ENCODE results near the gene RBMS1.
"Not testable (repeated sequence)": the region's sequence is repeated elsewhere in the genome, so short reads cannot be mapped to it uniquely, and the experiment has no call there.

The RBMS1 gene

DNA sequence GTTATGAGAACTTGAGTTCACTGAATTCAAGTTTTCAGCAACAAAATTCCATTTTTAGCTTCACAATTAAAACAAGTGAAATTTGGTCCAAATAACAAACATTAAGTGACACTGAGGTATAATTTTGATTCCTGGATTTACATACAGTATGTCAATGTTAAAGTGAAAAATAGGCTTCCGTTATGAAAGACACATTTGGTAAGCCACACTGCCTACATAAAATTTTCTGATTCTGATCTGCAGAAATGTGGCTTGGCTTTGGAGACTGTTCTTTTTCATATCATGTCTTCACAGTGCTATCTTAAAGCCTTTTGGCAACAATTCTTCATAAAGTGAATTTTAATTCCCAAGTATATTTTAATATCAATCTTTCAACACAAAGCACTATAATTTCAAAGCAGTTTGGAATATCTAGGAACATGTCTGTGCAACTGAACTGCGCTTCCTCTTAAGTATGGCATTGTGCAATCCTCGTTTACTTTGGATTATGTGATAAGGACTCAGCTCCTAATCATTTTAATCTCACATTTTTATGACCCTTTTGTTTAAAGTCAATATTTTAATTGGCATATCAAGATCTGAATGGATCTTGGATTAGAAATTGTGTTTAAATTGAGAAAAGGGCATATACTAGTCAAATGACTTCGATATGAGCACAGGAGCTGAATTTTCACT lies 60.0 kb downstream of the RBMS1 start:
- DNase-seq (ENCODE audit: low spot score), result no peak

DNA sequence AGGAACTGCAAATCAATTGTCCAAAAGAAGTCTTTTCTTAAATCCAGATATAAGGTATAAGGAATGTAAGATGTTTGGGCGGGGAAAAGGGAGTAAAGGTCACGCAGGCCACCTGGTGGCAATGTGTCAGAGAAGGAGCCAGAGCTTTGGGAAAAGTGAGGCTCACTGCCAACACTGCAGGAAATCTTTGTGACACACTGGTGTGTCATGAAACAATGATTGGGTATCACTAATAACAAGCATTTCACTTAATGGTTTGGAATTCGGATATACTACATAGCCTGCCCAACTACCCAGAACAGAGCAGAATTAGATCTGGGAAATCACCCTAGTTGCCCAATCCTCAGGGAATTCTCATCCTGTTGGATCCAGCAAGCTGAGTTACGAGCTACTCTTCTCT lies 61.0 kb downstream of the RBMS1 start:
- DNase-seq (ENCODE audit: low spot score), result peak; percentile 28

DNA sequence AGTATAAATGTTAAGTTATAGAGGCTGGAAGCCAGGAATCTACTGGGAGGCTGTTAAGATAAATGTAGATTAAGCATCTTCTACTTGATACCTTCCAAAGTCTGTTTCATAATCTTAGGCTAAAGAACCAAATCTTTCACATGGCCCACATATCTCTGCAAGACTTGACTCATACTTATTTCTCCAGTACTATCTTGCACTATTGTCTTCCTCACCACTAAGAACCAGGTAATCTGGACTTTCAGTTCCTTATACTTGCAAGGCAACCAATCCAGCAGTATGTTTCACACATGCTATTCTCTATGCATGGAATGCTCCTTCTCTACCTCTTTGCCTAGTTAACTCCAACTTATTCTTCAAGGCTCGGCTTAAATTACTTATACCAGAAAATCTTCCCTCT lies 62.2 kb downstream of the RBMS1 start:
- no peak for DNase-seq (ENCODE audit: low spot score)

DNA sequence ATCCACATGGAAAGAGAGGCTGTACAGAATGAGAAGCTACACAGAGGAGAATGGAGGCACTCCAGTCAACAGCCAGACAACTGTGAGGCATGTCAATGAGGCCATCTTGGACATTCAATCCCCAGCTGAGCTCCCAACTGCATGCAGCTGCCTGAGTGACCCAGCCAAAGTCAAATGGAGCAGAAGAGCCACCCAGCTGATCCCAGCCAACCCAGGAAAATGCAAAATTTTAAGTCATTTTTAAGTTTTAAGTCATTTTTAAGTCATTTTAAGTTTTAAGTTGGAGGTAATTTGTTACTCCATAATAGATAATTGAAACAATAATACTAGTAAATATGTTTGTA lies 63.6 kb downstream of the RBMS1 start:
- no peak for DNase-seq (ENCODE audit: low spot score)

DNA sequence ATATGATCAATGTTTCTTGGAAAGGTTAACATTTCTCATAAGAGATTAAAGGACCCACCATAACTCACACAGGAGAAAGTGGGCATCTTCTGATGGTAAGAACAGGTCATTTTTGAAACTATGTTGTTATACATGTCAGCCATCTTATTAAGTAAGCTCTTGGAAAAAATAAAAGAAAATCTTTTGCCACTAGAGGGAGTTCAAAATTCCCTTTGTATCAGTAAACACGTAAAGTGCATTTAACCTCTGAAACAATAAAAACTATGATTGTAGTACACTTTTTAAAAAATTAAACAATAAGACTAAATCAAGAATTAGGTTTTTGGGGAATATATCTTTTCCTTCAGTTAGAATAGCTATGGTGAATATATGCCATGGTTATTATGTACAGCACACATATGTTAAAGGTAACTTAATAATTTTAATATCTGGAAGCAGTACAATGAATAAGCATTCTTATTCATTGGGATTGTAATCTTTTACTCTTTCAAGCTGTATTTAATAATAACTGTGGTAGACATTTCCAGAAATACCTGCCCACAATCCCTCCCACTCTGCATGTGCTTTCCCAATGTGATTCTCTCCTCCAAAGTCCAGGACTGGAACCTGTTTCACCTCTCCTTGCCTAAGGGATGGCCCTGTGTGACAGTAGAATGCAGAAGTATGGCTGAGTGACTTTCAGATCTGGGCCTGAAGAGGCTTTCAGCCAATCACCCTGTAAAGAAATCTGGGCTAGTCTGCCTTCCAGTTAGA lies 64.2 kb downstream of the RBMS1 start:
- DNase-seq (ENCODE audit: low spot score), result no peak

DNA sequence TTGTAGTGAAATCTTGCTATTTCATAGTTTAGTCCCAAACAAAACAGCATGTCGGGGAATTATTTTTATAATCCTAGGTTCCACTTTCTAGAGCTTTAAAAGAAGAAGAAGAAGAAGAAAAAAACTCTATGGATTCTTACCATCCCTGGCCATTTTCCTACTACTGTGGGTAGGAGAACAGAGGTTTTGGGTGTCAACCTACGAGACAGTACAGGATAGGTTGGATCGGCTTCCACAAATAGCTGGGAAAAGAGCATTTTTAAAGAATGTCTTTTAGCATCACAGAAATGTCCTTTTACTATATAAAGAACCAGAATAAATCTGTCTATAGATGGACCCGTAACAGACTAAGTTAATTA lies 65.2 kb downstream of the RBMS1 start:
- no peak for DNase-seq (ENCODE audit: low spot score)

DNA sequence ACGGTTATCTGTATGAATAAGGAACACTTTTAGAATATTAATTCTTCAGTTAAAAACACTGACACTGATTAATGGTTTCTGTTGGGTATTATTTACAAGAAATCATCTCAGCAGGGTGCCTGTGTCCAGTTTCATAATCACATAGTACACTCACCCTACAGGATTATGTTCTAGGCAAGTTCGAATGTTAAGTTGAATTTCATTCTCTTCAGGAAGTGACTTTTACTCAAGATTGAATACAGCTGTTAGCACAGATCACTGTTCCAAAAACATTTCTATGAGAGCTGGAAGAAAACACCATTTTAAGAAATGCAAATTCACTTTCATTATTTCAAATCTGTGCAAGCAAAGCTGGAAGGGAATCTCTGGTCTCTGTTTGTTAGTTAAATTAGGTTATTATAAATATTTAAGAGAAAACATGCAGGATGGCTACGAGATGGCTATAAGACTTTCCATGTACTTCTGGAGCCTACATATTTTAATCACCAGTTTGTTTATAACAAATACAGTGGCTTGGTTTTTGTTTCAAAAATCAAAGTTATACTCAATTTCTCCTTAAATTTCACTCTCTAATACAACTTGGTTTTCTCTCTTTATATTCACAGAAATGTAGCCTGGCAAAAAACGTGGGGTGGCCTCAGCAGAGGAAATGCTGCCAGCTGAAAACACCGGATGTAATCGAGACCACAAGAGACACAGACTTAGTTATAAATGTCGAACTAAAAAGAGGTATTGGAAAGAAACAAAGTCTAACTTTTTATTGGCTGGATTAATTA lies 65.8 kb downstream of the RBMS1 start:
- DNase-seq (ENCODE audit: low spot score), result peak; percentile 63

DNA sequence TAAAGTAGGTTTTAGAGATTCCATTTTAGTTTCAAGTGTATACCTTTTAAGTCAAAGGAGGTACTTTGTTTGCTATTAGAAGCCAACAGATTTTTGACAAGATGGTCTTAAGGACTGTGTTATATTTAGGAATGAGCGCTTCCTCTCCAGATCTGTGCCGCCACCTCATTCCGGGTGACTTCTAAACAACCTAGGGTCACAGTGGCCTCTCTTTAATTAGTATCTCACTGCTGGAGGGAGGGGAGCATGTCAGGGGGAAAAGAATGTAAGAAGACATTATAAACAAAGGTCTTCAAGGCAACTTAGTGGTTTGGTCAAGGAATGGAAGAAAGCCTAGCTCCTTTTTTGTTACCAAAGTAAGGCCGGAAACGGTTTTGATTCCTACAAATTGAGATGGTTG lies 67.0 kb downstream of the RBMS1 start:
- no peak for DNase-seq (ENCODE audit: low spot score)

DNA sequence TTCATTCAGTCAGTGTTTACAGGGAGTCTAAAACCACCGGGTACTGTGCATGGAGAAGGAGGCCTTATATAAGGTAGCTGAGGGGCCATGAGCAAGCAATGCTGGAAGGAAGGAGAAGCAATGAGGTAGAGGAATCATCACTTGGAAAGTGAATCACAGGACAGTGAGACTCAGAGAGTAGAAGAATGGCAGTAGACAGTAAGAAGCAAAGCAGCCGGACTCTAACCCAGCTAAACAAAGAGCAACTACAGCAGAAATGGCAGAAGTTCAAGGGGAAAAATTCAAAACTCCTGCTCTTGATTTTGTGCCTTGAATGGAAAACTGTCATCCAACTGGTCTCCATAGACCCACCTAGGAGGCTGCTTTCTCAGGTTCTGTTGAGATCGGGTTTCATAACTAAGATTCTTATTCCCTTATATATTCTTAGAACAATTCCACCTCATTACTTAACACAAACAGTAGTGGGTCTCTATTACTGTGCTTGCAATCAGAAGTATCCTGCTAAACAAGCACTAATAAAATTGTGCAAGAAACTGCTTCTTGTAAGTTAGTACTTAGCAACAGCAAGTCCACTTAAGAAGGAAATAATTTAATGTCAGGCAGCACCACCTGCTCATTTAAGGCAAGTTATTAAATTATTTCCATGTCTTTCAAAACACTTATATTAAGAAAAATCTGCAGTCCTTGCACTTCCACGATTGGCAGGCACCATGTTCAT lies 68.0 kb downstream of the RBMS1 start:
- DNase-seq (ENCODE audit: low spot score), result no peak

DNA sequence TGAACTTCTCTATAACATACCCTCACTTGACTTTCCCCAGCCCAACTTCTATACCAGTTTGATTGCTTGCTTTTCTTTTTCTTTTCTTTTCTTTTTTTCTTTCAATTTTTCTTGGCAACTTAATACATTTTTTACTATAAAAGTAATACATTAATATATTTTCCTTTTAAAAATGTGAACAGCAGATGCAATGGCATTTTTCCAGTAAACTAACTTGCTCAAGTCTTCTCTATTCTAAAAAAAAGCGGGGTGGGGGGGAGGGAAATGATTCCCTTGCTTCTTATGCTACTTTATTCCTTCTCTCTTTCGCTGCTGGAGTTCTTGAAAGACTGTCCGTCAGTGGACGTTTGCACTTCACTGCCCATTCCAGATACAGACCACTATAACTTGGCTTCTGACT lies 70.5 kb downstream of the RBMS1 start:
- no peak for DNase-seq (ENCODE audit: low spot score)

DNA sequence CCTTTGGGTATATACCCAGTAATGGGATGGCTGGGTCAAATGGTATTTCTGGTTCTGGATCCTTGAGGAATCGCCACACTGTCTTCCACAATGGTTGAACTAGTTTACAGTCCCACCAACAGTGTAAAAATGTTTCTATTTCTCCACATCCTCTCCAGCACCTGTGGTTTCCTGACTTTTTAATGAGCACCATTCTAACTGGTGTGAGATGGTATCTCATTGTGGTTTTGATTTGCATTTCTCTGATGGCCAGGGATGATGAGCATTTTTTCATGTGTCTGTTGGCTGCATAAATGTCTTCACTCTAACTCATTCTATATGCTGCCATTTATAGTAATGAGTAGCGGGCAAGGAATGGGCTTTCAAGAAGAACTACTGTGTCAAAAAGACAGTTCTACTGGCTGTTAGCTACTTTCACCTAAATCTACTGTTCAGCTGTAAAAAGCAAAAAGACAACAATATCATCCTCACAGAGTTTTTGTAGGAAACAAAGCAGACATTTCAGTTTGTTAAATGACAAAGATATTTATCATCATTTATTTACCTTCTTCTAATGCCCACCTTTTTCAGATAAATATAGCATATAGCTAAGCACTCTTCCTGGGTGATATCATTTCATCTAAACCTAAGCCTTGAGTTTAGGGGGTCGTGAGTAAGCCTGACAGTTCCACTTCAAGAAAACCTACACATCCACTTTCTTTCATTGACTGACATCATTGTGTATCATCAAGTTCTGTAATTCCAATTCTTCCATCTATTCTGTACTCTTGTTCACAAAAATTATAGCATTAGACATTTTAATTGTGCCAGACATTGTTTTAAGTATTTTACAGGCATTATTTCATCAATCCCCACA lies 71.7 kb downstream of the RBMS1 start:
- not testable (repeated sequence) for DNase-seq (ENCODE audit: low spot score)

DNA sequence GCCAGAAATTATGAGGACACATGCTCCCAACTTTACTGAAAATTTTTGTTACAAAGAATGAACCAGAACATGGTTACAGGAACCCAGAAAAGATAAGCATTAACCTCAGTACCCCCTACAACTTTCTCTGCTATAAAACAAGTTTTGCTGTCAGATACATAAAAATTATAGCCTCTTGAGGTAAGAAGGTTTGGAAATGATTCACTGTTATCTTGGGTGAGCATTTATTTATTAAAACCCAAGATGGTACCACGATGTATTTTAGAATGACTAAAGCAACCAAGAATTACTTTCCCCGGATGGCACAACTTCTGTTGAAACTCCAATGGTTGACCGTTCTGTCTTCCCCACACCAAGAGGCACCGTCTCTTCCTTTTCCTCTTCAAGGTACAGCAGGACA lies 72.9 kb downstream of the RBMS1 start:
- DNase-seq (ENCODE audit: low spot score), result no peak

DNA sequence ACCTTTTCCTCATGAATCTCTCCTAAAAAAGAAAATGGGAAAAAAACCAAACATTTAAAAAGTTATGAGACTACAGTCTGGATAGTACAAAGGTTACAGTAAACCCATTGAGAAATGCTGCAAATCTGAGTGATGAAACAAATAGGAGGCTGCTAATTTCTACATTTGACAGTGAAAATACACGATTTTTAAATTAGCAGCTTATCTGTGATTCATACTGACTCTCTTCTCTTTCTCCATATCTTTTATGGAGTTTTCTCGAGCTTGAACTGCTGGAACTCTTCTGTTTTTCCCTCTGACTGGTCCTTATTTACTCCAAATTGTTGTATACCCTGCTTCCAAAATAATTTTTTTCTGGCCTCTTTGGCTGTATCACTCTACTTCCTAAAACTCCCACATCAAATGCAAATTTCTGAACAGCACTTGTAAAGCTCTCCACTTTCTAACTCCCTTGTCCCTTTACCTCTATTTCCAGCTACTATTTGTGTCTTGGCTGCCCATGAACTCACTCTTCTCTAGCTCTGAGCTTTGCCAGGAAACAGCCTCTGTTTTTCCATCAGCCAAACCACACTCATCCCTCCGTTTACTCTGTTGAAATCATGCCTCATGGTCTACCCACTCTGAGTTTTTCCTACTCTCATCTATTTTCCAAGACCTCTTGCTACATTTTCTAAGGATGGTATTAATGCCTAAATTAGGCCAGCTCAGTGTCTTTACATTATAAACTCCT lies 73.7 kb downstream of the RBMS1 start:
- DNase-seq (ENCODE audit: low spot score), result peak; percentile 50

DNA sequence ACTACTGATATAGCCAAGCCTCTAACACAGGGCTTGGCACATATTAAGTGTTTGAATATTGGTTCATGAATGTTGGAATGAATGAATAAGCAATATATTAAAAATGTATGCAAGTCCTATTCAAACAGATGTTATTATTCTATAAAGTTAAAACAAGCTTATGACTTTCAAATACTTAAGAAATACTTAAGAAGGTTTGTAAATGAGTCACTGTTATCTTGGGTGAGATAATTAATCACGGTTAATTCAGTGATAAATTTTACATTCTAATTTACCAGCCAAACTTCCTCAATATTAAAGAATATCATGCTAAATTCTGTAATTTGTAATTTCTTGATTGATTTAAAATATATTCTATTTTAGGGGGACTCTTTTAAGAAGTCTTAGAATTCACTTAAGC lies 74.8 kb downstream of the RBMS1 start:
- no peak for DNase-seq (ENCODE audit: low spot score)

DNA sequence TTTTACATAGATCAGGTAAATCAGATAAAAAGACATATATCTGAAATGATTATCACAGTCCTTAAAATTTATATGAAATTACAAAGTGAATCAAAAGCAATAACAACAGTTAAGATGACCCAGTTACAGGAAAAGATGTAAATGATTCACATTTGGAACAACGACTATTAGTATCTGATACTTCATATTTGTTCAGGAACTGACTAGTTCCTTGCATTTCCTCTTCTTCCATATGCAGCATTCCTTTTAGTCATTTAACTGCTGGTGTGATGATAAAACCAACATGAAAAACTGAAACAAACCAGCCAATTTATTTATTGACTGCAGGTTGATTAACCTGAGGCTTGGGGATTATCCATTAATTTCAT lies 75.2 kb downstream of the RBMS1 start:
- no peak for DNase-seq (ENCODE audit: low spot score)

DNA sequence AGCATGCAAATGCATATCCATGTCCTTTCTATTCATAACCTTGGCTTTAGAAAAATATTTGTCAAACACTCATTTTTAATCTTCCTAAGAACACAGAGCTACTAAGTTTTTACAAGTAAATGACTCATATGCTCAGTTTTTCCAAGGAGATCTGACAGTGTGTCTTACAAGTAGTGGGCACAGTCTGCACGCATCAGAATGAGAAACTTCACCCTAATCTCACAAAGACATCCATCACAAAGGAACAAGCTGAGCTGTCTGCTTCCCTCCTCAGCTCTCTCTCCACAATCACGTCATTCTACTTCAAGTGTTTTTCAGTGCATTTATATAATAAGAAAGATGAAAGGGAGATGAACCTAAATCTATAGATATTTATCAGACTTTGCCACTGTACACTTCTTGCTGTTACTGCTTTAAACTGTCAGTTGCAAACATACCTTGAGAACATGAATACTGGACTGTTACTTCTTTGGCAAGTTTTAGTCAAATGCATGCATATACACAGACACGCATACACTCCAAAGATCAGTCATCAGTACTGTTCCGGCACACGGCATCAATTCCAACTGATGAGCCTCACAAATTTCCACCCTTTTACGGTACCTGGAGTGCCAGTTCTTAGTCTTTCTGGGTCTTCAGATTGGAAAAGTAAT lies 75.7 kb downstream of the RBMS1 start:
- peak; percentile 45 for DNase-seq (ENCODE audit: low spot score)

DNA sequence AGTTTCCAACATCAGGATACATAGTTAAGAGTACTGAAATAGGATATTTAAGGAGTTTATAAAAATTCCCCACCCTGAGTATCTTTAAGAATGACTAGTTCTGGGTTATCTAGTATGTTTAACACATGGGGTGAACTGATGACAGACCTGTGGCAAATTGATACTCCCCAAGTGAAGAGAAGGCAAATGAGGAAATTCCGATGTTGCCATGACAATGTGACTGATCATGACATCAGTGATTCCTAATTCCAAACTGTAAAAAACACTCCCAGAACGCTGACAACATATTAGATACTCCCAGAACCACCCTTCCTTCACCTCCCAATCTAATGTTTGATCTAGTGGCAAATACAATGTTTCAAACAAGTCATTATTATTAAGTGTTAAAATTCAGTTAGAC lies 77.6 kb downstream of the RBMS1 start:
- peak; percentile 47 for DNase-seq (ENCODE audit: low spot score)

DNA sequence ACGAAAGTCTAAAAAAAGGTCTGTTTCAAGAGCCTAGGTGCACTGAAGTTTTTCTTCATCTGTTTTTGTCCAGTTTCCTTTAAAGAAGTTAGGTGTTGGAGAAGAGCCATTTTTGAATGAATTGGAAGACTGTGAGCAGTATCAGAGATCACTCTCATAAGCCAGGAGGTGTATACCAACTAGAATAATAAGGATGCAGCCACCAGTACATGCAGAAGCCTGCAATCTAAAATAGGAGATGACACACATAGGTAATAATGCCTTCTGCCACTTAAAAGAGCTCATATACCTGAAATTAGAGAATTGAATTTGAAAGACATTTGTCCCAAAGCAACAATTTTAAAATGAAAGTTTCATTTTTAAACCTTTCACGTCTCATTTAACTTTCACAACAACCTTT lies 81.7 kb downstream of the RBMS1 start:
- DNase-seq (ENCODE audit: low spot score), result no peak

DNA sequence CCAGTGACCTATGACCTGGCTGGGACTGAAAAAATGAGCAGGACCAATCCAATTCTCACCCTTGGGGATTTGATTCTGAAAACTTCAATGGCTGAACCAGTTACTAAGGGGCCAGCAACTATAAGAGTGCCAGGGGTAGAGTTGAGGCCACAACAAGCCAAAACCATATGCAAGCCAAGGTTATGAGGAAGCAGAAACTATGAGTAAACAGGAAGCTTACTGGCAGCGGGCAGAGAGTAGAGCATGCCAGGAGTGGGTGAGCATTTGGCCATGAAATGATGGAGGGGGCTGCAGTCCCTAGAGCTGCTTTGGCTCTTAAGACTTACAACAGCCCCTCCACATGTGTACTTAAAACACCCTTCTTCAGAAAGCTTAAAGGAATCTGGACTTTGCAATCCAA lies 82.4 kb downstream of the RBMS1 start:
- peak; percentile 56 for DNase-seq (ENCODE audit: low spot score)

DNA sequence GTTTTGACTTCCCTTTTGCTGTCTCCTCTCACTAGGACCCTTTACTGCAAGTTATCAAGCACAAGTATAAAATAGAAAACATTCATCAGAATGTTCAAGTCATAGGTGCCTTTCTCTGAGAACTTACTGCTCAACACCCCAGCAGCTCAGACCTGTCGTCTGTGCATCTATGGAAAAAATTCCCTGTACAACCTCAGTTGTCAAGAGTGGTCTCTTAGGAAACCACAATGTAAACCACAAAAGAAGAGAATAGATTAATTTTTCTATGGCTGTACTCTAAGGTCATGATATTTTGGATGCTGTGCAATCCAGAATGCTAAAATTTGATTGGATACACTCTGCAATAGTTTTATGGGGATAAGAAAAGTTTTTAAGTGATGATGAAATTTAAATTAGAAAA lies 84.1 kb downstream of the RBMS1 start:
- no peak for DNase-seq (ENCODE audit: low spot score)

DNA sequence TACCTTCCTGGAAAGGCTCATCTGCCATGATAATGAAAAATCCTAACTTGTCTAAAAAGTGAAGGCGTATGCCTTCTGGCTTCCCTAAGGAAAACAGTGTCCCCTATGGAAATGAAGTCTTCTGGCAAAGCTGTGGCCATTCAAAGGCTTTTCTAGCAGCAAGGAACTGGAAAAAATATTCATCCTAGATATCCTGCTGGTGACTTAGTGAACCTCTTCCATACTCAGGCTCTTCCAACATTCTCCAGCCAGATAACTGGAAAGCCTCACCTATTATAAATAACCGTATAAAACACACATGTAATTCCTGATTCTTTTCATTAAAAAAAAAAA lies 84.7 kb downstream of the RBMS1 start:
- DNase-seq (ENCODE audit: low spot score), result no peak
